GM10248 (cell line): Measurements from ENCODE around the gene BCS1L.

Experiments used
- CTCF ChIA-PET: fragments of 300-600 bp; sonication (Branson Sonifier 250); formaldehyde crosslinking; extraction: SDS; loops from one replicate; lab custom pipeline; 2021; ENCODE audit warnings: antibody characterized with exemption; lab: Yijun Ruan, JAX
- POLR2A ChIA-PET: fragments of 350-650 bp; sonication (Branson Sonifier 250); formaldehyde crosslinking; extraction: SDS; loops from one replicate; lab custom pipeline; 2020; ENCODE audit warnings: antibody characterized with exemption; lab: Yijun Ruan, JAX
- DNase-seq: peaks from one replicate; pipeline ENCODE4 v3.0.0; 2012; ENCODE audit errors: extremely low spot score
- CTCF ChIP-seq: IDR thresholded peaks from 2 replicates; pipeline ENCODE4 v1.5.1; 2012; ENCODE audit warnings: mild to moderate bottlenecking, low read depth; ENCODE audit errors: extremely low read depth, missing control alignments, control extremely low read depth

BCS1L gene

GRCh38 chr2:218648787-218649100 lies 10.7 kb upstream of the BCS1L start:
- peak; percentile 7 for TF ChIP-seq CTCF
- CTCF ChIA-PET, result interaction anchor here (0.9 to 8.0 kb wide), 18 partner anchors 9 to 361 kb away, joined by 3 to 70 read pairs (median 4); partner anchors contain the start of genes BCS1L, PLCD4 and ZNF142
- POLR2A ChIA-PET, result interaction anchor here (1.1 kb wide), 1 partner anchor 12 kb away, joined by 3 read pairs; no protein-coding TSS in a partner anchor
- no peak for DNase-seq

- CTCF ChIA-PET, result interaction anchor here (1.4 to 2.8 kb wide), 2 partner anchors 17 to 192 kb away, joined by 3 to 14 read pairs; no protein-coding TSS in a partner anchor
- POLR2A ChIA-PET, result interaction anchor here (0.5 kb wide), 1 partner anchor 12 kb away, joined by 4 read pairs; no protein-coding TSS in a partner anchor
- DNase-seq, result no peak
- TF ChIP-seq CTCF, result no peak
Observed at GRCh38 chr2:218655751-218656150, 3.7 kb upstream of the BCS1L start.

GRCh38 chr2:218658671-218659257 lies 719 bp upstream of the BCS1L start:
- CTCF ChIA-PET, result interaction anchor here (1.0 to 5.8 kb wide), 17 partner anchors 10 to 636 kb away, joined by 3 to 70 read pairs (median 4); partner anchors contain the start of genes AAMP, PNKD, RNF25 and STK36
- POLR2A ChIA-PET, result interaction anchor here (0.7 to 1.4 kb wide), 2 partner anchors 13 to 57 kb away, joined by 4 read pairs; partner anchors contain the start of genes RNF25 and STK36
- TF ChIP-seq CTCF, result peak; percentile 78
- DNase-seq, result peak; percentile 75

- DNase-seq, result no peak
- ChIA-PET POLR2A (interaction anchor here (0.6 to 1.4 kb wide), 3 partner anchors 8 to 251 kb away, joined by 3 to 7 read pairs (median 4); partner anchors contain the start of genes RNF25 and STK36), CTCF (interaction anchor here (0.6 to 5.8 kb wide), 15 partner anchors 11 to 635 kb away, joined by 3 to 70 read pairs (median 5); partner anchors contain the start of genes RNF25, STK36 and TTLL4)
- no peak for TF ChIP-seq CTCF
Observed at GRCh38 chr2:218659988-218660358, 490 bp downstream of the BCS1L start.

GRCh38 chr2:218662377-218662776 lies 2.9 kb downstream of the BCS1L start:
- no peak for DNase-seq
- ChIA-PET POLR2A (no interaction called here), CTCF (interaction anchor here (5.6 to 5.8 kb wide), 2 partner anchors 8 to 14 kb away, joined by 69 to 70 read pairs; partner anchors contain the start of genes RNF25 and STK36)
- no peak for TF ChIP-seq CTCF

- no peak for DNase-seq
- no peak for TF ChIP-seq CTCF
- POLR2A ChIA-PET, result no interaction called here
- CTCF ChIA-PET, result interaction anchor here (1.0 to 2.2 kb wide), 2 partner anchors 17 to 185 kb away, joined by 5 to 9 read pairs; no protein-coding TSS in a partner anchor
Observed at GRCh38 chr2:218662827-218663226, 3.3 kb downstream of the BCS1L start.
